Measurements from ENCODE around the gene XYLT1. TPM values are rescaled to one million over a fixed set of nuclear protein-coding genes. Genes with fewer than 3 reads are reported as not detected.

Gene XYLT1
- total and polyA plus RNA-seq, 10 of the 15 experiments (the other 5 are each of a cell fraction or from before 2014, with no cell fraction given) = 0.88 to 14.8 (median 5.8) TPM

DNA sequence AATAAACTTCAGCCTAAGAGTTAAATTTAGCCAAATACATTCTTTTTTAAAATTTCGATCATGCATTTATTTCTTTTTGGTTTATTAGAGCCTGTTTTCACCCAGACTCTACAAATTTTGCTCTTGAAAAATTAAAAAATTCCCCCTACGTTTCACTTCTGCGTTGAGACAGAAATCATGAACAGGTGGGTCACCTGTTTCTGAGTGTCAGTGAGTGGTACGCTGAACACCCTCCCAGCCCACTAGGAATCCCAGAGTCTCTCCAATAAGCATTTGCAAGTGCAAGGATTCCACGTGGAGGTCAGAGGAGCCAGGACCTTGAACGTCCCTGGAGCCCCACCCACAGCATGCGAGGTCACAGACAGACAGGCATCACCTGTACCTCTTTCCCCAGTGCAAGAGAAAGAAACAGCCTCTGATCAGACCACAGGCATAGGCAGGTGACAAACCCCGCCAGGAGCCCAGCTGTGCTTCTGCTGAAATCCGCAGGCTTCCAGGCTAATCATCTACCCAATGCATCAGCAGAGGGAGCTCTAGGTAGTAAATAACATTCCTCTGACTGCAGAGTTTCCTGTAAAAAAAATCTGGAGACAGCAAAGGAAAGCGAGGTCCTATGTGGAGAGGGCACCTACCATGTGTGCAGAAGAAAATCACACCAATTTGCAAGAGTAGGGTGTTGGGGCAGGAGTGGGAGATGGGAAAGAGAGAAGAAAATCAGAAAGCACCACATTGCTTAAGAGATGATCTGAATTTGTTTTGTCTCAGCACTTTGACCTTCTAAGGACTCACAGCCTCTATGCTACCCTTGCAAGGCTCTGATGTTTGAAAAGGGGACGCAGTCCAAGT is 5.9 kb upstream of the XYLT1 start:
- ATAC-seq = peak; percentile 85
- TF ChIP-seq PML (IDR thresholded peaks at IDR 0.05; ENCODE audit: low read length) (no peak), YBX1 (IDR thresholded peaks at IDR 0.05) (no peak), BHLHE40 (IDR thresholded peaks at IDR 0.05; ENCODE audit: borderline replicate concordance in 1 of 2, low read depth in 2 of 2, low read length in 1 of 2) (peak; percentile 48 to 57; a peak in 1 of 4 replicates), TCF7 (IDR thresholded peaks at IDR 0.05; ENCODE audit: borderline replicate concordance) (no peak), CEBPZ (IDR thresholded peaks at IDR 0.05; ENCODE audit: low read depth, low read length) (no peak), STAT3 (IDR thresholded peaks at IDR 0.05; ENCODE audit: low read depth, low read length) (no peak), CHD2 (IDR thresholded peaks at IDR 0.05; ENCODE audit: borderline replicate concordance, low read depth, low read length) (no peak), NR2C1 (IDR thresholded peaks at IDR 0.05) (no peak), SMC3 (IDR thresholded peaks at IDR 0.05; ENCODE audit: borderline replicate concordance, low read length) (peak; percentile 69; the same call in 1 of the 2 replicates), ZNF384 (IDR thresholded peaks at IDR 0.05; ENCODE audit: borderline replicate concordance, low read depth, low read length) (peak; percentile 34; the same call in 1 of the 2 replicates), NFIC (IDR thresholded peaks at IDR 0.05; ENCODE audit: low read depth, low read length) (no peak), EGR1 (IDR thresholded peaks at IDR 0.05; ENCODE audit: borderline replicate concordance in 1 of 2, low read depth in 2 of 2, low read length in 2 of 2) (no peak), GABPA (IDR thresholded peaks at IDR 0.05; ENCODE audit: low read depth) (no peak), MXI1 (IDR thresholded peaks at IDR 0.05; ENCODE audit: low read depth, low read length) (no peak), ATF7 (IDR thresholded peaks at IDR 0.05; ENCODE audit: low read depth) (no peak), IKZF2 (IDR thresholded peaks at IDR 0.05) (peak in 1 of 2 experiments; percentile 35; a peak in 2 of 4 replicates), TCF12 (IDR thresholded peaks at IDR 0.05; ENCODE audit: low read depth, low read length) (peak; percentile 72; the same call in 1 of the 2 replicates), SRF (IDR thresholded peaks at IDR 0.05; ENCODE audit: low read depth in 2 of 2, low read length in 2 of 2) (no peak), BRCA1 (IDR thresholded peaks at IDR 0.05; ENCODE audit: low read depth, low read length) (no peak)
- TF ChIP-seq, protein P1, sequence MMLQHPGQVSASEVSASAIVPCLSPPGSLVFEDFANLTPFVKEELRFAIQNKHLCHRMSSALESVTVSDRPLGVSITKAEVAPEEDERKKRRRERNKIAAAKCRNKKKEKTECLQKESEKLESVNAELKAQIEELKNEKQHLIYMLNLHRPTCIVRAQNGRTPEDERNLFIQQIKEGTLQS (IDR thresholded peaks at IDR 0.05; ENCODE audit: borderline replicate concordance, extremely low read depth, low read depth, low read length) = no peak

More for the DNA sequence above, 5.9 kb upstream of the XYLT1 start:
- Histone ChIP-seq H2AFZ (ENCODE audit: control insufficient read depth, low read depth, low read length) (no peak overlapping the region), H3K79me2 (ENCODE audit: control insufficient read depth, insufficient read depth, low read length) (no peaks in the 10 kb centered on the region), H3K27ac (ENCODE audit: control insufficient read depth, insufficient read depth) (no peak overlapping the region), H3K4me1 (ENCODE audit: control insufficient read depth, insufficient read depth, low read length) (peaks cover 18% of the 10 kb centered on the region), H3K9me3 (replicated peaks; ENCODE audit: control insufficient read depth, insufficient read depth, low read length) (no peaks in the 10 kb centered on the region), H3K4me3 (no peak overlapping the region), H3K27me3 (replicated peaks in 1 of 2; ENCODE audit: control insufficient read depth in 2 of 2, insufficient read depth in 2 of 2, low read length in 1 of 2) (no peaks in the 10 kb centered on the region), H3K36me3 (ENCODE audit: control insufficient read depth in 2 of 2, insufficient read depth in 2 of 2, low read length in 1 of 2) (no peaks in the 10 kb centered on the region), H4K20me1 (ENCODE audit: control insufficient read depth, insufficient read depth) (no peaks in the 10 kb centered on the region), H3K9ac (ENCODE audit: control insufficient read depth, insufficient read depth, low read length) (no peak overlapping the region), H3K4me2 (ENCODE audit: control insufficient read depth, insufficient read depth) (no peak overlapping the region)
- FAIRE-seq (peak; percentile 78), DNase-seq (ENCODE audit: low read depth, low spot score) (no peak)
- ChIA-PET SMC1A (ENCODE audit: uncharacterized antibody, unreplicated experiment) (interaction anchor here (0.8 to 1.9 kb wide), 6 partner anchors 58 to 217 kb away, joined by 3 to 6 read pairs (median 3); no protein-coding TSS in a partner anchor), CTCF (interaction anchor here (0.7 to 1.2 kb wide), 10 partner anchors 10 to 272 kb away, joined by 3 to 18 read pairs (median 3); no protein-coding TSS in a partner anchor), RAD21 (ENCODE audit: unreplicated experiment) (interaction anchor here (0.5 to 1.5 kb wide), 6 partner anchors 9 to 614 kb away, joined by 3 to 4 read pairs (median 4); no protein-coding TSS in a partner anchor), POLR2A (no interaction called here)
- intact Hi-C loops (cut with micrococcal nuclease; ENCODE audit: unreplicated experiment) = loop anchor here (5.0 kb wide), 1 partner anchor 51 kb away; no protein-coding TSS in a partner anchor
- in situ Hi-C loops (cut with MboI) = no loop called here
- 10% methylated on average over 11 of the region's 11 CpGs for WGBS (ENCODE audit: insufficient coverage, insufficient replicate concordance, low lambda C conversion rate, missing lambda C conversion rate)
- no TSS peak for BruUV-seq (replicated peaks)

Data from GM12878 (cell line).